Measurements from ENCODE around the gene OSBPL9.

DNA sequence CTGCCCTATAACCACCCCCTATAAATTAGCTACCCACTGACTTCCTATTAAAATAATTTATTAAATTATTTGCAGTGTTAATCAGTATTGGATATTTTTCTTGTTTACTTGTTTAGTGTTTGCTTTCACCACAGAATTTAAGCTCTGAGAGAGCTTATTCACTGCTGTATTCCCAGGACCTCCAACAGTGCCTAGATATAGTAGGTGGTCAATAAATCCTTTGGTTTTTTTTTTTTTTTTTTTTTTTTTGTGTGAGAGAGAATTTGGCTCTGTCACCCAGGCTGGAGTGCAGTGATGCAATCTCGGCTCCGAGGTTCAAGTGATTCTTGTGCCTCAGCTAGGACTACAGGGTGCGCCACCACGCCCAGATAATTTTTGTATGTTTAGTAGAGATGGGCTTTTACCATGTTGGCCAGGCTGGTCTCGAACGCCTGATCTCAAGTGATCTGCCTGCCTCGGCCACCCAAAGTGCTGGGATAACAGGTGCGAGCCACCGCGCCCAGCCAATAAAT is 1.1 kb upstream of the OSBPL9 start:
- TF ChIP-seq, protein P1, sequence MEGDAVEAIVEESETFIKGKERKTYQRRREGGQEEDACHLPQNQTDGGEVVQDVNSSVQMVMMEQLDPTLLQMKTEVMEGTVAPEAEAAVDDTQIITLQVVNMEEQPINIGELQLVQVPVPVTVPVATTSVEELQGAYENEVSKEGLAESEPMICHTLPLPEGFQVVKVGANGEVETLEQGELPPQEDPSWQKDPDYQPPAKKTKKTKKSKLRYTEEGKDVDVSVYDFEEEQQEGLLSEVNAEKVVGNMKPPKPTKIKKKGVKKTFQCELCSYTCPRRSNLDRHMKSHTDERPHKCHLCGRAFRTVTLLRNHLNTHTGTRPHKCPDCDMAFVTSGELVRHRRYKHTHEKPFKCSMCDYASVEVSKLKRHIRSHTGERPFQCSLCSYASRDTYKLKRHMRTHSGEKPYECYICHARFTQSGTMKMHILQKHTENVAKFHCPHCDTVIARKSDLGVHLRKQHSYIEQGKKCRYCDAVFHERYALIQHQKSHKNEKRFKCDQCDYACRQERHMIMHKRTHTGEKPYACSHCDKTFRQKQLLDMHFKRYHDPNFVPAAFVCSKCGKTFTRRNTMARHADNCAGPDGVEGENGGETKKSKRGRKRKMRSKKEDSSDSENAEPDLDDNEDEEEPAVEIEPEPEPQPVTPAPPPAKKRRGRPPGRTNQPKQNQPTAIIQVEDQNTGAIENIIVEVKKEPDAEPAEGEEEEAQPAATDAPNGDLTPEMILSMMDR (conservative IDR thresholded peaks at IDR 0.05; ENCODE audit: low read depth, low read length) = no peak
- no peak for TF ChIP-seq EZH2 (IDR thresholded peaks at IDR 0.05; ENCODE audit: borderline replicate concordance, low read depth, low read length, poor library complexity, severe bottlenecking)

Measured in A673 (cell line).